Erythroblast (primary cell): ENCODE measurements around the gene MAP3K4.

Source experiments
- GATA1 ChIP-seq: IDR thresholded peaks from 2 replicates; pipeline ENCODE4 v1.6.1; 2011; ENCODE audit warnings: low read depth, mild to moderate bottlenecking, control low read depth, low read length, moderate library complexity
- POLR2A ChIP-seq: IDR thresholded peaks from 2 replicates; pipeline ENCODE4 v1.6.1; 2011; ENCODE audit warnings: mild to moderate bottlenecking, low read length

DNA sequence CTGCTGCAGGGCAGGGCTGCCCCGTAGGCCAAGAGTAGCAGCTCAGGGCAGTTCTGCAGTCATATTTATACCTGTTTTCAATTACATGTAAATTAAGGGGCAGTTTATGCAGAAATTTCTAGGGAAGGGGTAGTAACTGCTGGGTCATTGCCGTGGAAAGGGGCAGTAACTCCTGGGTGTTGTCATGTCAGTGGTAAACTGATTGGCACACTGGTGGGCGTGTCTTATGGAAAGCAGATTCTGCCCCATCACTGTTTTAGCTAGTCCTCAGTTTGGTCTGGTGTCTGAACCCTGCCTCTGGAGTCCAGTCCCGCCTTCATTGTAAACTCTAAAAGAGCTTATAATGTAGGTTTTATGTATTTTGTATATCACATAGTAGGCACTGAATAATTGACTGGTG, 22.1 kb downstream of the MAP3K4 start:
- TF ChIP-seq POLR2A (no peak), GATA1 (no peak)
